H1 (cell line): ENCODE results near the gene ARFGEF3.

Experiments used
- CTCF ChIP-seq, 3 experiments: IDR thresholded peaks; 1 replicate in 2 of 3; 2 replicates in 1 of 3; pipeline versions ENCODE4 v1.5.1 to v1.6.1; 2011; ENCODE audit warnings: low read length in 3 of 3, mild to moderate bottlenecking in 3 of 3, inconsistent platforms in 2 of 3, low read depth in 1 of 3, moderate library complexity in 1 of 3; ENCODE audit not compliant: insufficient read depth in 1 of 3; ENCODE audit errors: control extremely low read depth in 1 of 3
- EZH2 ChIP-seq: fragments of 200-600 bp; sonication (generic); IDR thresholded peaks from 2 replicates; pipeline ENCODE4 v1.7.1; 2012; ENCODE audit warnings: low read depth, mild to moderate bottlenecking, moderate library complexity, low read length, inconsistent platforms; ENCODE audit not compliant: severe bottlenecking
- GTF2F1 ChIP-seq: IDR thresholded peaks from 2 replicates; pipeline ENCODE4 v1.6.1; 2012; ENCODE audit warnings: low read depth, low read length, improper control_type of control experiment, borderline replicate concordance
- JUN ChIP-seq: IDR thresholded peaks from 2 replicates; pipeline ENCODE4 v1.6.1; 2011; ENCODE audit warnings: low read depth, mild to moderate bottlenecking, improper control_type of control experiment, low read length
- POLR2A ChIP-seq, 2 experiments: IDR thresholded peaks; 1 replicate in 1 of 2; 2 replicates in 1 of 2; pipeline ENCODE4 v1.6.1; 2011; ENCODE audit warnings: low read depth in 2 of 2, low read length in 2 of 2, mild to moderate bottlenecking in 2 of 2; ENCODE audit errors: control extremely low read depth in 1 of 2
- POLR2AphosphoS5 ChIP-seq: IDR thresholded peaks from 2 replicates; pipeline ENCODE4 v1.6.1; 2011; ENCODE audit warnings: low read depth, low read length
- SIN3A ChIP-seq, 2 experiments: IDR thresholded peaks in 1 of 2; conservative IDR thresholded peaks in 1 of 2; 2 replicates each; pipeline ENCODE4 v1.6.1; 2011 to 2012; ENCODE audit warnings: low read length in 2 of 2, improper control_type of control experiment in 1 of 2, low read depth in 1 of 2, mild to moderate bottlenecking in 1 of 2
- SP1 ChIP-seq: IDR thresholded peaks from 2 replicates; pipeline ENCODE4 v1.6.1; 2011; ENCODE audit warnings: low read depth, low read length
- SP2 ChIP-seq: IDR thresholded peaks from 2 replicates; pipeline ENCODE4 v1.6.1; 2012; ENCODE audit warnings: mild to moderate bottlenecking, low read length, inconsistent platforms
- USF2 ChIP-seq: IDR thresholded peaks from 2 replicates; pipeline ENCODE4 v1.6.1; 2011; ENCODE audit warnings: low read length, improper control_type of control experiment

GRCh38 chr6:138201836-138202235 lies 40.1 kb downstream of the ARFGEF3 start:
- TF ChIP-seq POLR2AphosphoS5, result no peak
- TF ChIP-seq POLR2A (IDR thresholded peaks at IDR 0.05; ENCODE audit: control extremely low read depth in 1 of 2, low read depth in 2 of 2, low read length in 2 of 2), result no peak
- no peak for TF ChIP-seq EZH2
- TF ChIP-seq JUN, result no peak
- TF ChIP-seq SP1, result no peak
- no peak for TF ChIP-seq USF2
- TF ChIP-seq GTF2F1, result no peak
- TF ChIP-seq SIN3A (conservative IDR thresholded peaks at IDR 0.05 in 1 of 2, IDR thresholded peaks at IDR 0.05 in 1 of 2; ENCODE audit: low read depth in 1 of 2, low read length in 2 of 2), result no peak
- TF ChIP-seq CTCF (IDR thresholded peaks at IDR 0.05; ENCODE audit: control extremely low read depth in 1 of 3, insufficient read depth in 1 of 3, low read depth in 1 of 3, low read length in 3 of 3), result no peak
- TF ChIP-seq SP2, result no peak
